Neural cell (in vitro differentiated cells): Measurements from ENCODE around the gene USP40. TPM values are rescaled to one million over a fixed set of nuclear protein-coding genes. Genes with fewer than 3 reads are reported as not detected.

ENCODE experiments used
- H2AFZ ChIP-seq: fragments of 200-600, 300-800 bp; sonication (generic), shearing (Covaris generic); 2 replicates; pipeline ENCODE4 v1.6.0; 2014; ENCODE audit warnings: low read depth, mild to moderate bottlenecking, antibody characterized with exemption, low read length, moderate library complexity
- H3F3A ChIP-seq: fragments of 200-600 bp; shearing (Covaris generic); 2 replicates; pipeline ENCODE4 v1.6.1; 2016; ENCODE audit warnings: mild to moderate bottlenecking, moderate library complexity, mixed read lengths, antibody characterized with exemption, low read length; ENCODE audit not compliant: insufficient read depth, poor library complexity, severe bottlenecking
- H3K27ac ChIP-seq: fragments of 200-600, 300-800 bp; sonication (generic), shearing (Covaris generic); 2 replicates; pipeline ENCODE4 v1.5.1; 2014; ENCODE audit warnings: mild to moderate bottlenecking, low read length, moderate library complexity
- H3K27me3 ChIP-seq: fragments of 300-800, 200-600 bp; sonication (generic), shearing (Covaris generic); 2 replicates; pipeline ENCODE4 v1.6.0; 2014; ENCODE audit warnings: mild to moderate bottlenecking, low read depth, low read length, moderate library complexity; ENCODE audit not compliant: insufficient read depth
- H3K36me3 ChIP-seq: fragments of 300-800, 200-600 bp; sonication (generic), shearing (Covaris generic); 2 replicates; pipeline ENCODE4 v1.5.1; 2014; ENCODE audit warnings: mild to moderate bottlenecking, antibody characterized with exemption, low read length, moderate library complexity; ENCODE audit not compliant: insufficient read depth
- H3K4me2 ChIP-seq: fragments of 300-800, 200-600 bp; sonication (generic), shearing (Covaris generic); 2 replicates; pipeline ENCODE4 v1.6.0; 2014; ENCODE audit warnings: mild to moderate bottlenecking, low read length
- H3K4me3 ChIP-seq: fragments of 300-800, 200-600 bp; sonication (generic), shearing (Covaris generic); 2 replicates; pipeline ENCODE4 v1.5.1; 2014; ENCODE audit warnings: mild to moderate bottlenecking, low read length, moderate library complexity
- H3K79me2 ChIP-seq: fragments of 200-600 bp; shearing (Covaris generic); replicated peaks from 2 replicates; pipeline ENCODE4 v1.6.0; 2014; ENCODE audit warnings: mild to moderate bottlenecking, low read length, moderate library complexity; ENCODE audit not compliant: insufficient read depth
- H3K9ac ChIP-seq: fragments of 300-800, 200-600 bp; sonication (generic), shearing (Covaris generic); 2 replicates; pipeline ENCODE4 v1.6.1; 2016; ENCODE audit warnings: mild to moderate bottlenecking, low read length, mixed read lengths
- H3K9me2 ChIP-seq: fragments of 200-600 bp; shearing (Covaris generic); 2 replicates; pipeline ENCODE4 v1.6.1; 2016; ENCODE audit warnings: mild to moderate bottlenecking, low read length, mixed read lengths; ENCODE audit not compliant: insufficient read depth
- H3K9me3 ChIP-seq: fragments of 200-600, 300-800 bp; sonication (generic), shearing (Covaris generic); 2 replicates; pipeline ENCODE4 v1.6.1; 2016; ENCODE audit warnings: mild to moderate bottlenecking, mixed run types, low read length, moderate library complexity, mixed read lengths
- H4K20me1 ChIP-seq: fragments of 200-600 bp; shearing (Covaris generic); 2 replicates; pipeline ENCODE4 v1.6.1; 2016; ENCODE audit warnings: mild to moderate bottlenecking, mixed run types; ENCODE audit not compliant: insufficient read depth
- EP300 ChIP-seq: fragments of 450-650 bp; conservative IDR thresholded peaks from 2 replicates; pipeline ENCODE4 v1.6.1; 2014; ENCODE audit warnings: antibody characterized with exemption, mild to moderate bottlenecking, moderate library complexity; ENCODE audit not compliant: poor library complexity, severe bottlenecking
- EZH2 ChIP-seq: fragments of 200-600, 300-800 bp; shearing (Covaris generic), sonication (generic); IDR thresholded peaks from 2 replicates; pipeline ENCODE4 v1.6.1; 2014; ENCODE audit warnings: antibody characterized with exemption, low read length, borderline replicate concordance, mild to moderate bottlenecking; ENCODE audit not compliant: insufficient read depth, poor library complexity, severe bottlenecking
- MXI1 ChIP-seq: fragments of 450-650 bp; conservative IDR thresholded peaks from 2 replicates; pipeline ENCODE4 v1.6.1; 2014; ENCODE audit warnings: antibody characterized with exemption, mild to moderate bottlenecking; ENCODE audit not compliant: poor library complexity, severe bottlenecking
- POLR2AphosphoS5 ChIP-seq: IDR thresholded peaks from 2 replicates; pipeline ENCODE4 v1.6.1; 2012
- RAD21 ChIP-seq: fragments of 450-650 bp; conservative IDR thresholded peaks from 2 replicates; pipeline ENCODE4 v1.6.1; 2014; ENCODE audit warnings: antibody characterized with exemption, mild to moderate bottlenecking, moderate library complexity
- SMC3 ChIP-seq: fragments of 450-650 bp; conservative IDR thresholded peaks from 2 replicates; pipeline ENCODE4 v1.6.1; 2014; ENCODE audit warnings: antibody characterized with exemption, mild to moderate bottlenecking, moderate library complexity; ENCODE audit not compliant: poor library complexity
- TAF1 ChIP-seq: IDR thresholded peaks from 2 replicates; pipeline ENCODE4 v1.6.1; 2012; ENCODE audit warnings: low read depth
- polyA plus RNA-seq: library from polyadenylated mRNA; depleted of rRNA; stranded (reverse); fragments of >200 nt; gene quantifications from 2 replicates; pipeline ENCODE4 v1.2.3, GENCODE V29; 2014
- TF ChIP-seq, protein P1 (sequence below): fragments of 450-650 bp; IDR thresholded peaks from 2 replicates; pipeline ENCODE4 v1.5.1; 2014; ENCODE audit warnings: antibody characterized with exemption, mild to moderate bottlenecking, moderate library complexity; ENCODE audit not compliant: poor library complexity, severe bottlenecking
- TF ChIP-seq, protein P2 (sequence below): IDR thresholded peaks from 2 replicates; pipeline ENCODE4 v1.6.1; 2012; ENCODE audit warnings: borderline replicate concordance

The USP40 gene
- polyA plus RNA-seq, 1 donor from 2014 or later = 33.3 TPM

DNA sequence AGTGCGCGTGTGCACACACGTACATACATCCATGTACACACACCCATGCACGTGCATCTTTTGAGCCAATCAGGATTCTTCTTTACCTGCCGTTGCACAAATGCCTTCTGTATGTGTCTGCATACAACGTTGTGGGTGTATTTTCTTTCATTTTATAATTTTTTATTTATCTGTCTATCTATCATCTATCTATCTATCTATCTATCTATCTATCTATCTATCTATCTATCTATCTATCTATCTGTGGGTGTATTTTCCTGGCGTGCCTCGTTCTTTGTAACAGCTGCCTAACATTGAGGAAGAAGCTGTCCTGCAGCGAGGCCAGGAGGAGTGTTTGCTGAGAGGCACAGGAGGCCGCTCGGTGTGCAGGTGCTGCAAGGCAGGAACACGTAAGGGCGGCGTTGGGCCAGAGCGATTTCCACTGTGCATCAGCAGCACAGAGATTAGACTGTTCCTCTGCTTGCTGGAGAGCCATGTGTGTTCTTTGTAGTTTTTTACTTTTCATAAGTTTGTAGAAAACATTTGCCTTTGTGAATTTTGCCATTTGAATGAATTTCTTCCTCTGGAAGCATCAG is 127.9 kb downstream of the USP40 start:
- H3K9me2 ChIP-seq = no peaks in the 10 kb centered on the region
- TF ChIP-seq POLR2AphosphoS5 (no peak), EP300 (no peak), RAD21 (no peak), MXI1 (no peak), EZH2 (no peak), SMC3 (no peak), TAF1 (no peak)
- TF ChIP-seq, protein P1, sequence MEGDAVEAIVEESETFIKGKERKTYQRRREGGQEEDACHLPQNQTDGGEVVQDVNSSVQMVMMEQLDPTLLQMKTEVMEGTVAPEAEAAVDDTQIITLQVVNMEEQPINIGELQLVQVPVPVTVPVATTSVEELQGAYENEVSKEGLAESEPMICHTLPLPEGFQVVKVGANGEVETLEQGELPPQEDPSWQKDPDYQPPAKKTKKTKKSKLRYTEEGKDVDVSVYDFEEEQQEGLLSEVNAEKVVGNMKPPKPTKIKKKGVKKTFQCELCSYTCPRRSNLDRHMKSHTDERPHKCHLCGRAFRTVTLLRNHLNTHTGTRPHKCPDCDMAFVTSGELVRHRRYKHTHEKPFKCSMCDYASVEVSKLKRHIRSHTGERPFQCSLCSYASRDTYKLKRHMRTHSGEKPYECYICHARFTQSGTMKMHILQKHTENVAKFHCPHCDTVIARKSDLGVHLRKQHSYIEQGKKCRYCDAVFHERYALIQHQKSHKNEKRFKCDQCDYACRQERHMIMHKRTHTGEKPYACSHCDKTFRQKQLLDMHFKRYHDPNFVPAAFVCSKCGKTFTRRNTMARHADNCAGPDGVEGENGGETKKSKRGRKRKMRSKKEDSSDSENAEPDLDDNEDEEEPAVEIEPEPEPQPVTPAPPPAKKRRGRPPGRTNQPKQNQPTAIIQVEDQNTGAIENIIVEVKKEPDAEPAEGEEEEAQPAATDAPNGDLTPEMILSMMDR = no peak
- TF ChIP-seq, protein P2, sequence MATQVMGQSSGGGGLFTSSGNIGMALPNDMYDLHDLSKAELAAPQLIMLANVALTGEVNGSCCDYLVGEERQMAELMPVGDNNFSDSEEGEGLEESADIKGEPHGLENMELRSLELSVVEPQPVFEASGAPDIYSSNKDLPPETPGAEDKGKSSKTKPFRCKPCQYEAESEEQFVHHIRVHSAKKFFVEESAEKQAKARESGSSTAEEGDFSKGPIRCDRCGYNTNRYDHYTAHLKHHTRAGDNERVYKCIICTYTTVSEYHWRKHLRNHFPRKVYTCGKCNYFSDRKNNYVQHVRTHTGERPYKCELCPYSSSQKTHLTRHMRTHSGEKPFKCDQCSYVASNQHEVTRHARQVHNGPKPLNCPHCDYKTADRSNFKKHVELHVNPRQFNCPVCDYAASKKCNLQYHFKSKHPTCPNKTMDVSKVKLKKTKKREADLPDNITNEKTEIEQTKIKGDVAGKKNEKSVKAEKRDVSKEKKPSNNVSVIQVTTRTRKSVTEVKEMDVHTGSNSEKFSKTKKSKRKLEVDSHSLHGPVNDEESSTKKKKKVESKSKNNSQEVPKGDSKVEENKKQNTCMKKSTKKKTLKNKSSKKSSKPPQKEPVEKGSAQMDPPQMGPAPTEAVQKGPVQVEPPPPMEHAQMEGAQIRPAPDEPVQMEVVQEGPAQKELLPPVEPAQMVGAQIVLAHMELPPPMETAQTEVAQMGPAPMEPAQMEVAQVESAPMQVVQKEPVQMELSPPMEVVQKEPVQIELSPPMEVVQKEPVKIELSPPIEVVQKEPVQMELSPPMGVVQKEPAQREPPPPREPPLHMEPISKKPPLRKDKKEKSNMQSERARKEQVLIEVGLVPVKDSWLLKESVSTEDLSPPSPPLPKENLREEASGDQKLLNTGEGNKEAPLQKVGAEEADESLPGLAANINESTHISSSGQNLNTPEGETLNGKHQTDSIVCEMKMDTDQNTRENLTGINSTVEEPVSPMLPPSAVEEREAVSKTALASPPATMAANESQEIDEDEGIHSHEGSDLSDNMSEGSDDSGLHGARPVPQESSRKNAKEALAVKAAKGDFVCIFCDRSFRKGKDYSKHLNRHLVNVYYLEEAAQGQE = no peak
- no peaks in the 10 kb centered on the region for H3F3A ChIP-seq
- no peaks in the 10 kb centered on the region for H3K27me3 ChIP-seq
- H2AFZ ChIP-seq = no peak overlapping the region
- no peak overlapping the region for H3K4me3 ChIP-seq
- H3K9me3 ChIP-seq = no peaks in the 10 kb centered on the region
- no peak overlapping the region for H3K27ac ChIP-seq
- H4K20me1 ChIP-seq = no peaks in the 10 kb centered on the region
- H3K4me2 ChIP-seq = no peak overlapping the region
- no peaks in the 10 kb centered on the region for H3K36me3 ChIP-seq
- no peak overlapping the region for H3K9ac ChIP-seq
- no peaks in the 10 kb centered on the region for H3K79me2 ChIP-seq

DNA sequence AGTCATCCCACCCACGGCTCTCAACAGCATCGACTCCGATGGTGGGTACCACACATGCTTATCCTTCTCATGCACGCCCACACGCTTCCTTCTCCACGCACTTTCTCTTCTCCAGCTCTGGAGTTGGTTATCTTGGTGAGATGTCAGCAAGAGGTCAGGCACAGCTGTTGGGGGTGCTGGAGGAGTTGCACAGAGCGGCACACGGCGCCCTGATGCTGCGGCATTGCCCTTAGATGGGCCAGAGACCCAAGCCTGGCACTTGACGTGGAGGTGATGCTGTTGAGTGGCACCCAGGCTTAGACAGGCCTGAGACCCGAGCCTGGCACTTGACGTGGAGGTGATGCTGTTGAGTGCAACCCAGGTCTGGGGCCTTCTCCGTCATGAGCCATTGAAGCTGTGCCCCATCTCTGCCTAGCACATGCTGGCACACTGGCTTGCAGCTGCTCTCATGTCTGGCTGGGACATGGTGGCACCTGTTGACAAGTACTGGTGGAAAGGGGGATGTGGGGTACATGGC is 129.1 kb downstream of the USP40 start:
- no peak overlapping the region for H3K9ac ChIP-seq
- no peak overlapping the region for H2AFZ ChIP-seq
- H3K27me3 ChIP-seq = no peaks in the 10 kb centered on the region
- no peak overlapping the region for H3K4me3 ChIP-seq
- H3K9me2 ChIP-seq = no peaks in the 10 kb centered on the region
- no peaks in the 10 kb centered on the region for H3F3A ChIP-seq
- no peak overlapping the region for H3K4me2 ChIP-seq
- H3K27ac ChIP-seq = no peak overlapping the region
- H4K20me1 ChIP-seq = no peaks in the 10 kb centered on the region
- no peaks in the 10 kb centered on the region for H3K36me3 ChIP-seq
- no peaks in the 10 kb centered on the region for H3K9me3 ChIP-seq
- no peaks in the 10 kb centered on the region for H3K79me2 ChIP-seq
- TF ChIP-seq, protein P2 = no peak
- TF ChIP-seq TAF1 (no peak), SMC3 (no peak), RAD21 (no peak), MXI1 (no peak), POLR2AphosphoS5 (no peak), EZH2 (no peak), EP300 (no peak)
- TF ChIP-seq, protein P1 = no peak
